ENCODE results near the gene NOC2L. TPM values are rescaled to one million over a fixed set of nuclear protein-coding genes. Genes with fewer than 3 reads are reported as not detected.

NOC2L gene
- total and polyA plus RNA-seq, 2 donors (not counting 1 experiment from before 2014, with no cell fraction given): 34.1 to 61.1 TPM

GRCh38 chr1:931380-932172 lies 27.5 kb downstream of the NOC2L start:
- Histone ChIP-seq H3K27ac (ENCODE audit: insufficient read depth, low read length) (no peak overlapping the region), H3K4me1 (ENCODE audit: control insufficient read depth, extremely low read depth, insufficient read depth, low read length) (no peaks in the 10 kb centered on the region), H3K4me3 (replicated peaks in 1 of 4; ENCODE audit: control extremely low read depth in 1 of 4, insufficient read depth in 1 of 4, low read depth in 3 of 4, low read length in 4 of 4) (no peak overlapping the region), H4K20me1 (ENCODE audit: control insufficient read depth, extremely low read depth, insufficient read depth, low read length) (no peaks in the 10 kb centered on the region), H3K4me2 (ENCODE audit: extremely low read depth, insufficient read depth, low read length) (no peak overlapping the region), H3K79me2 (ENCODE audit: control insufficient read depth, insufficient read depth, low read length) (no peaks in the 10 kb centered on the region), H2AFZ (ENCODE audit: low read length) (no peak overlapping the region), H3K27me3 (ENCODE audit: control insufficient read depth, insufficient read depth, low read length) (peaks cover 13% of the 10 kb centered on the region), H3K9me3 (ENCODE audit: control insufficient read depth, insufficient read depth, low read depth, low read length) (no peaks in the 10 kb centered on the region), H3K9ac (ENCODE audit: insufficient read depth, low read length) (no peak overlapping the region), H3K36me3 (ENCODE audit: control insufficient read depth, insufficient read depth, low read length) (no peaks in the 10 kb centered on the region)
- DNase-seq (ENCODE audit: low read depth in 2 of 2): no peak
- TF ChIP-seq, protein P1, sequence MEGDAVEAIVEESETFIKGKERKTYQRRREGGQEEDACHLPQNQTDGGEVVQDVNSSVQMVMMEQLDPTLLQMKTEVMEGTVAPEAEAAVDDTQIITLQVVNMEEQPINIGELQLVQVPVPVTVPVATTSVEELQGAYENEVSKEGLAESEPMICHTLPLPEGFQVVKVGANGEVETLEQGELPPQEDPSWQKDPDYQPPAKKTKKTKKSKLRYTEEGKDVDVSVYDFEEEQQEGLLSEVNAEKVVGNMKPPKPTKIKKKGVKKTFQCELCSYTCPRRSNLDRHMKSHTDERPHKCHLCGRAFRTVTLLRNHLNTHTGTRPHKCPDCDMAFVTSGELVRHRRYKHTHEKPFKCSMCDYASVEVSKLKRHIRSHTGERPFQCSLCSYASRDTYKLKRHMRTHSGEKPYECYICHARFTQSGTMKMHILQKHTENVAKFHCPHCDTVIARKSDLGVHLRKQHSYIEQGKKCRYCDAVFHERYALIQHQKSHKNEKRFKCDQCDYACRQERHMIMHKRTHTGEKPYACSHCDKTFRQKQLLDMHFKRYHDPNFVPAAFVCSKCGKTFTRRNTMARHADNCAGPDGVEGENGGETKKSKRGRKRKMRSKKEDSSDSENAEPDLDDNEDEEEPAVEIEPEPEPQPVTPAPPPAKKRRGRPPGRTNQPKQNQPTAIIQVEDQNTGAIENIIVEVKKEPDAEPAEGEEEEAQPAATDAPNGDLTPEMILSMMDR (conservative IDR thresholded peaks at IDR 0.05 in 1 of 2, IDR thresholded peaks at IDR 0.05 in 1 of 2; ENCODE audit: low read depth in 1 of 2, low read length in 2 of 2): no peak
- TF ChIP-seq EZH2 (IDR thresholded peaks at IDR 0.05; ENCODE audit: low read length, missing control alignments): no peak

DNA sequence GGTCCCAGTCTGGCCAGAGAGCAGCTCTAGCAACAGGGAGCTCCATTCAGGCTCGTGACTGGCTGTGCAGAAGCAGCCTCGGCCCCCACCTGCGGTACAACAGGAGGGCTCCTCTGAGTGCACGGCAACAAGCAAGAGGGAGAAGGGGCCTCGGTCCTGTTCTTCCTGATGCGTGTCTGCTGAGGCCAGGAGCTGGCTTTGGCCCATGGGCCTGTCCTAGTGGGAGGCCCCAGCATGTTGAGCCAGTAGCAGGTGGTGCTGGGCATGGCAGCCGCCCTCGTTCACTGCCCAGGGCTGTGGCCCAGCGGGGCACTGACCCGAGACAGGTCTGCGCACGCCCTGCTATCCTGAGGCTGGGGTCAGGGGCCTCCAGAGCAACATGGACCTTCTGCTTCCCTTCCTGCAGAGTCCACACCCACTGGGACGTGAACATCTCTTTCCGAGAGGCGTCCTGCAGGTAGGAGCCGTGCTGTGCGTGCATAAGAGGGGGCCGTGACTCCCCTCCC lies 28.4 kb downstream of the NOC2L start:
- peaks cover 22% of the 10 kb centered on the region for H3K27me3 ChIP-seq (ENCODE audit: control insufficient read depth, insufficient read depth, low read length)
- H3K4me1 ChIP-seq (ENCODE audit: control insufficient read depth, extremely low read depth, insufficient read depth, low read length): no peaks in the 10 kb centered on the region
- H3K79me2 ChIP-seq (ENCODE audit: control insufficient read depth, insufficient read depth, low read length): no peaks in the 10 kb centered on the region
- H4K20me1 ChIP-seq (ENCODE audit: control insufficient read depth, extremely low read depth, insufficient read depth, low read length): no peaks in the 10 kb centered on the region
- DNase-seq (ENCODE audit: low read depth in 2 of 2): no peak
- no peak overlapping the region for H2AFZ ChIP-seq (ENCODE audit: low read length)
- TF ChIP-seq, protein P1 (conservative IDR thresholded peaks at IDR 0.05 in 1 of 2, IDR thresholded peaks at IDR 0.05 in 1 of 2; ENCODE audit: low read depth in 1 of 2, low read length in 2 of 2): no peak
- no peak for TF ChIP-seq EZH2 (IDR thresholded peaks at IDR 0.05; ENCODE audit: low read length, missing control alignments)
- no peaks in the 10 kb centered on the region for H3K36me3 ChIP-seq (ENCODE audit: control insufficient read depth, insufficient read depth, low read length)
- H3K27ac ChIP-seq (ENCODE audit: insufficient read depth, low read length): no peak overlapping the region
- no peaks in the 10 kb centered on the region for H3K9me3 ChIP-seq (ENCODE audit: control insufficient read depth, insufficient read depth, low read depth, low read length)
- H3K4me2 ChIP-seq (ENCODE audit: extremely low read depth, insufficient read depth, low read length): no peak overlapping the region
- no peak overlapping the region for H3K4me3 ChIP-seq (replicated peaks in 1 of 4; ENCODE audit: control extremely low read depth in 1 of 4, insufficient read depth in 1 of 4, low read depth in 3 of 4, low read length in 4 of 4)
- no peak overlapping the region for H3K9ac ChIP-seq (ENCODE audit: insufficient read depth, low read length)

DNA sequence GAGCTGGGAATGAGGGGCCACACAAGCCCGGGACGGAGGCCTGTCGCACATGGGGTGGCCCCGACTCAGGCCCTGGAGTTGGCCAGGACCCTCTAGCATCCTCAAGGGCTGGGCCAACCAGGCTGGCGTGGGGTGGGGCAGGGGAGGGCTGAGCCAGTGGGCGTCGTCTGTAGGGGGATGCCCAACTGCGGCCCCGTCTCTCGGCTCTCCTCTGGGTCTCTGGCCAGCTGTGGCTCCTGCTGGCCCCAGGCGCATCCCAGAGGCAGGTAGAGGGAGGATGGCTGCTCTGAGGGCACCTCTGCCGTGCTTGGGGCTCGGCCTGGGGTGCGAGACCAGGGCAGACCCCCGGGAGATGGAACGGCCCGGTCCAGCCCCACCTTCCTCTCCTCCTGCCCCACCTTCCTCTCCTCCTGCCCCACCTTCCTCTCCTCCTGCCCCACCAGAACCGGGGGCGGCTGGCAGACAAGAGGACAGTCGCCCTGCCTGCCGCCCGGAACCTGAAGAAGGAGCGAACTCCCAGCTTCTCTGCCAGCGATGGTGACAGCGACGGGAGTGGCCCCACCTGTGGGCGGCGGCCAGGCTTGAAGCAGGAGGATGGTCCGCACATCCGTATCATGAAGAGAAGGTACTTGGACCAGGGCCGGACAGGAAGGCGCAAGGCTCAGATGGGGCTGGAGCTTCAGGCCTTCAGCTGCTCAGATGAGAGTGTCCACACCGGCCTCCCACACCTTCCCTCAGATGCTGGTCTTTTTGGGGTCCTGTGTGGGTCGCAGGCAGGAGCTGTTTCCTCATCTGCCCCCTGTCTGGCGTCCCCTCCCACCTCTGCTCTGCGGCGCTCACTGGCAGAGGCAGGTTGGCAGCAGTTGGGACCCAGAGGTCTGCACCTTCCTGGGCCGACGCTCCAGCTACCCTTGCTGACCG lies 29.1 kb downstream of the NOC2L start:
- Histone ChIP-seq H3K4me3 (replicated peaks in 1 of 4; ENCODE audit: control extremely low read depth in 1 of 4, insufficient read depth in 1 of 4, low read depth in 3 of 4, low read length in 4 of 4) (no peak overlapping the region), H3K4me1 (ENCODE audit: control insufficient read depth, extremely low read depth, insufficient read depth, low read length) (no peaks in the 10 kb centered on the region), H2AFZ (ENCODE audit: low read length) (no peak overlapping the region), H3K79me2 (ENCODE audit: control insufficient read depth, insufficient read depth, low read length) (no peaks in the 10 kb centered on the region), H3K27ac (ENCODE audit: insufficient read depth, low read length) (no peak overlapping the region), H3K36me3 (ENCODE audit: control insufficient read depth, insufficient read depth, low read length) (no peaks in the 10 kb centered on the region), H3K4me2 (ENCODE audit: extremely low read depth, insufficient read depth, low read length) (no peak overlapping the region), H3K27me3 (ENCODE audit: control insufficient read depth, insufficient read depth, low read length) (peaks cover 17% of the 10 kb centered on the region), H4K20me1 (ENCODE audit: control insufficient read depth, extremely low read depth, insufficient read depth, low read length) (no peaks in the 10 kb centered on the region), H3K9me3 (ENCODE audit: control insufficient read depth, insufficient read depth, low read depth, low read length) (no peaks in the 10 kb centered on the region), H3K9ac (ENCODE audit: insufficient read depth, low read length) (no peak overlapping the region)
- no peak for DNase-seq (ENCODE audit: low read depth in 2 of 2)
- TF ChIP-seq EZH2 (IDR thresholded peaks at IDR 0.05; ENCODE audit: low read length, missing control alignments): no peak
- TF ChIP-seq, protein P1 (conservative IDR thresholded peaks at IDR 0.05 in 1 of 2, IDR thresholded peaks at IDR 0.05 in 1 of 2; ENCODE audit: low read depth in 1 of 2, low read length in 2 of 2): no peak
